Tibial artery (tissue), 4 donors: ENCODE measurements around the gene KIF24.
"Not testable (repeated sequence)": the region's sequence is repeated elsewhere in the genome, so short reads cannot be mapped to it uniquely, and the experiment has no call there.

Experiments used
- DNase-seq, 2 donors: peaks; one replicate each; pipeline ENCODE4 v3.0.0-alpha.2; 2019
- H3K27ac ChIP-seq, 2 donors: fragments of 200-600 bp; sonication (generic) in 1 of 2; 1 replicate in 1 of 2; 2 replicates in 1 of 2; pipeline ENCODE4 v1.5.1; 2018 to 2019; ENCODE audit warnings: mild to moderate bottlenecking in 1 of 2
- H3K27me3 ChIP-seq, 2 donors: fragments of 200-600 bp; sonication (generic) in 1 of 2; one replicate each; pipeline versions ENCODE4 v1.5.1 to v1.6.0; 2016 to 2019
- H3K36me3 ChIP-seq, 3 donors: fragments of 200-600 bp; sonication (generic) in 2 of 3; one replicate each; pipeline ENCODE4 v1.5.1; 2016 to 2019; ENCODE audit warnings: mild to moderate bottlenecking in 2 of 3
- H3K4me1 ChIP-seq, 4 donors: fragments of 200-600 bp; sonication (generic) in 2 of 4; 1 replicate in 3 of 4; 2 replicates in 1 of 4; pipeline ENCODE4 v1.5.1; 2016 to 2019
- H3K4me3 ChIP-seq, 2 donors: fragments of 200-600 bp; sonication (generic) in 1 of 2; 1 replicate in 1 of 2; 2 replicates in 1 of 2; pipeline ENCODE4 v1.5.1; 2018 to 2019; ENCODE audit warnings: mild to moderate bottlenecking in 2 of 2
- H3K9me3 ChIP-seq, 3 donors: fragments of 200-600 bp; sonication (generic) in 1 of 3; one replicate each; pipeline ENCODE4 v1.5.1; 2016 to 2019
- intact Hi-C: fragments of 100-400 bp; cut with DNase I; formaldehyde crosslinking; loops from one replicate; pipeline ENCODE4 v1.15.0; 2023; ENCODE audit warnings: low total_unique reads
- TF ChIP-seq, protein P1 (sequence below), 2 experiments: fragments of 200-600 bp in 1 of 2; fragments of 450-650 bp in 1 of 2; IDR thresholded peaks; one replicate each; pipeline ENCODE4 v1.5.1; 2017 to 2019; ENCODE audit warnings: antibody characterized with exemption in 2 of 2, mild to moderate bottlenecking in 1 of 2, moderate library complexity in 1 of 2

Gene KIF24

DNA sequence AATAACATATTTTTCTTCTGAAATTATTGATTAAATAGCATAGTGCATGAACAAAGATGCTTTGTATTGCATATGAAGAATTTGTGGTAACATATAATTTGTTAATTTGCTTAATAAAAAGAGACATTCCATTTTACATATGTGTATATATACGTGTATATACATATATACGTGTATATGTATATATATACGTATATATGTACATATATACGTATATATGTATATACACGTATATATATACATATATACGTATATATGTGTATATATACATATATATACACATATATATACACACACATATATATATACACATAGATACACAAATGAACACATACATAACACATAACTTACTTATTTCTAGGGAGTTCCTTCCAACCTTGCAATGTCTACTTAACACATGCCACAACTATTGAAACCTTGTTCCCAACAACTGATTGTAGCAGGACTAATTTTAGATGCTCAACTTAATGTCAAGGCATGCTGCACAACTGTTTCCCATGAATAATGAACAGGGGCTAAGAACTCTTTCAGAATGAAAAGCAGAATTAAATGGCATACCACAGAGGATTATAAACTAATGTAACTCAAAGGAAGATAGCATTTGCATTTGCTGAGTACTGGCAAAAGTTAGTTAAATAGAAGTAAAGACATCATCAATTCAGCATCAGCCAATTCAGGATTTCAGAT lies 17.4 kb downstream of the KIF24 start:
- H3K4me3 ChIP-seq: no peak overlapping the region
- no peaks in the 10 kb centered on the region for H3K9me3 ChIP-seq
- no peaks in the 10 kb centered on the region for H3K4me1 ChIP-seq
- intact Hi-C loops: no loop called here
- TF ChIP-seq, protein P1, sequence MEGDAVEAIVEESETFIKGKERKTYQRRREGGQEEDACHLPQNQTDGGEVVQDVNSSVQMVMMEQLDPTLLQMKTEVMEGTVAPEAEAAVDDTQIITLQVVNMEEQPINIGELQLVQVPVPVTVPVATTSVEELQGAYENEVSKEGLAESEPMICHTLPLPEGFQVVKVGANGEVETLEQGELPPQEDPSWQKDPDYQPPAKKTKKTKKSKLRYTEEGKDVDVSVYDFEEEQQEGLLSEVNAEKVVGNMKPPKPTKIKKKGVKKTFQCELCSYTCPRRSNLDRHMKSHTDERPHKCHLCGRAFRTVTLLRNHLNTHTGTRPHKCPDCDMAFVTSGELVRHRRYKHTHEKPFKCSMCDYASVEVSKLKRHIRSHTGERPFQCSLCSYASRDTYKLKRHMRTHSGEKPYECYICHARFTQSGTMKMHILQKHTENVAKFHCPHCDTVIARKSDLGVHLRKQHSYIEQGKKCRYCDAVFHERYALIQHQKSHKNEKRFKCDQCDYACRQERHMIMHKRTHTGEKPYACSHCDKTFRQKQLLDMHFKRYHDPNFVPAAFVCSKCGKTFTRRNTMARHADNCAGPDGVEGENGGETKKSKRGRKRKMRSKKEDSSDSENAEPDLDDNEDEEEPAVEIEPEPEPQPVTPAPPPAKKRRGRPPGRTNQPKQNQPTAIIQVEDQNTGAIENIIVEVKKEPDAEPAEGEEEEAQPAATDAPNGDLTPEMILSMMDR (IDR thresholded peaks at IDR 0.05): no peak
- no peaks in the 10 kb centered on the region for H3K27me3 ChIP-seq
- H3K36me3 ChIP-seq: no peaks in the 10 kb centered on the region
- DNase-seq: no peak
- H3K27ac ChIP-seq: no peak overlapping the region

DNA sequence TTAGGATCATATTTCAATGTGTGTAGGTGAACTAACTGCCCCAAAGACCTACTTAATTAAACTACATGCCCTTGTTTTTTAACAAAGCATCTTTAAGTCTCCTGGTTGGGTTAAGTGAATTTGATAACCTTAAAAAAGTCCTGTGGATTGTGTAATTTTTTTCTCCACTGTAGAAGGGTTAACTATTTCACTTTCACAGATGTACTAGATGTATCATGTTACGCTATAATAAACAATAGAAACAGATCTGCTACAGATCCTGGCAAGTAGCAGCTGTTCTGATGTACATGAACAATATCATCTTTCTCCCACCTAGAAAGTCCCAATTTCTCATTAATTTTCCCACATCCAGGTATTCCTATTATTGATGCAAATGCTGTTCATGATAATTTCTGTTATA lies 18.9 kb downstream of the KIF24 start:
- intact Hi-C loops: no loop called here
- Histone ChIP-seq H3K27me3 (no peaks in the 10 kb centered on the region), H3K9me3 (no peaks in the 10 kb centered on the region), H3K36me3 (no peaks in the 10 kb centered on the region), H3K27ac (no peak overlapping the region), H3K4me3 (no peak overlapping the region), H3K4me1 (no peaks in the 10 kb centered on the region)
- TF ChIP-seq, protein P1 (IDR thresholded peaks at IDR 0.05): no peak
- DNase-seq: no peak

DNA sequence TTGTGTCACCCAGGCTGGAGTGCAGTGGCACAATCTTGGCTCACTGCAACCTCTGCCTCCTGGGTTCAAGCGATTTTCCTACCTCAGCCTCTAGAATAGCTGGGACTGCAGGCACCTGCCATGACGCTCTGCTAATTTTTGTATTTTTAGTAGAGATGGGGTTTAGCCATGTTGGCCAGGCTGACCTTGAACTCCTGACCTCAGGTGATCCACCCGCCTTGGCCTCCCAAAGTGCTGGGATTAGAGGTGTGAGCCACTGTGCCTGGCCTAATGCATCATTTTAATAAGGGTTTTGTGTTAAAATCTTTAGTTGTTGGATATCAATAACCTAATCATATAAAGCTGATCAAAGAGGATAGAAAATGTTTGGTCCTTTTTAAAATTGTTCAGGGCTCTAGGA lies 20.8 kb downstream of the KIF24 start:
- H3K4me1 ChIP-seq, H3K4me3 ChIP-seq, H3K27ac ChIP-seq, intact Hi-C loops, DNase-seq, H3K27me3 ChIP-seq, H3K9me3 ChIP-seq, H3K36me3 ChIP-seq: not testable (repeated sequence)

DNA sequence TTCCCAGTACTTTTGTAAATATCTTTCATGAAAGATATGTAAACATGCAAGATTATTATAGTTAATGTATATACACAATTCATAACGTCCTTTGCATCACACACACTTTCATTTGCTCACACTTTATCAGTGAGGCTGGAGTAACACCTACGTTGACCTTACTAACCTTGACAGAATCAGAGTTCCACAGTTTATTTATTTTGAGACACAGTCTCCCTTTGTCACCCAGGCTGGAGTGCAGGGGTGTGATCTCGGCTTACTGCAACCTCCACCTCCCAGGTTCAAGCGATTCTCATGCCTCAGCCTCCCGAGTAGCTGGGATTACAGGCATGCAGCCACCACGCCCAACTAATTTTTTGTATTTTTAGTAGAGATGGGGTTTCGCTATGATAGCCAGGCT lies 28.0 kb downstream of the KIF24 start:
- H3K27me3 ChIP-seq, H3K36me3 ChIP-seq, H3K4me3 ChIP-seq, H3K4me1 ChIP-seq, H3K27ac ChIP-seq, H3K9me3 ChIP-seq, intact Hi-C loops, DNase-seq: not testable (repeated sequence)

DNA sequence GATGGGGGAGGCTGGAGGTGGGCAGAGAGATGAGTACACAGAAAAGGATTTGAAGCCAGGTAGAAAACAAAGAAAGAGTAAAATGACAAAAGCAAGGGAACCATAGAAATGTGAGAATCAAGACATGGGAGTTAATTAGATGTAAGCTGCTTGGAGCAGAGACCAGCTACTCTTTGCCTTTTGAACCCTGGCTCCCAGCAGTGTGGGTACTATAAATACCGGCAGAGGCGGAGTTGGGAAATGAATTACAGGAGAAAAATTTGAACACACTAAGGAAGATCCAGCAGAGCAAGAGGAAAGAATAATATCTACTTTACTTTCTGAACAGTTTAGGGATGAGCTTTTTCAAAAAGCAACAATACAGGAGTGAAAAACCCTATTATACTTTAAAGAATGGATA lies 36.5 kb downstream of the KIF24 start:
- H3K27ac ChIP-seq: no peak overlapping the region
- H3K4me1 ChIP-seq: no peaks in the 10 kb centered on the region
- no peak overlapping the region for H3K4me3 ChIP-seq
- DNase-seq: no peak
- no peaks in the 10 kb centered on the region for H3K9me3 ChIP-seq
- intact Hi-C loops: no loop called here
- TF ChIP-seq, protein P1 (IDR thresholded peaks at IDR 0.05): no peak
- H3K36me3 ChIP-seq: no peaks in the 10 kb centered on the region
- H3K27me3 ChIP-seq: no peaks in the 10 kb centered on the region

DNA sequence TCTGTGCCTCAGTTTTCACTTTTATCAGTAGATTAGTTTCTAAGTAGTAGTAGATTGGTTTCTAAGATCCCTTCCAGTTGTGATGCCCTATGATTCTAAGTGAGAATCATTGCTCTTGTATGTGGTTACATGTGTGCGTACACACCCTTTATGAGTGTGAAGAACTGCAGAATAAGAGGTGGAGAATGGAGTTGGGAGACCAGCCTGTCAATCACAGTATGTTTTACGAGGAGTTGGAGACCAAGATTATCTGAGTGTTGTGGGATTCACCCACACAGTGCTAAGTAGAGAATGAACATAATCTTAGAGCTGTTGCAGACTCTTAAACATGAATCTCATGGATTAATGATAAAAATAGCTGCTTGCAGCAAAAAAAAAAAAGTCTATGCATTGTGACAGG lies 37.6 kb downstream of the KIF24 start:
- no peak overlapping the region for H3K27ac ChIP-seq
- H3K9me3 ChIP-seq: no peaks in the 10 kb centered on the region
- H3K27me3 ChIP-seq: no peaks in the 10 kb centered on the region
- no peaks in the 10 kb centered on the region for H3K36me3 ChIP-seq
- H3K4me1 ChIP-seq: no peaks in the 10 kb centered on the region
- intact Hi-C loops: no loop called here
- TF ChIP-seq, protein P1 (IDR thresholded peaks at IDR 0.05): no peak
- DNase-seq: no peak
- no peak overlapping the region for H3K4me3 ChIP-seq

DNA sequence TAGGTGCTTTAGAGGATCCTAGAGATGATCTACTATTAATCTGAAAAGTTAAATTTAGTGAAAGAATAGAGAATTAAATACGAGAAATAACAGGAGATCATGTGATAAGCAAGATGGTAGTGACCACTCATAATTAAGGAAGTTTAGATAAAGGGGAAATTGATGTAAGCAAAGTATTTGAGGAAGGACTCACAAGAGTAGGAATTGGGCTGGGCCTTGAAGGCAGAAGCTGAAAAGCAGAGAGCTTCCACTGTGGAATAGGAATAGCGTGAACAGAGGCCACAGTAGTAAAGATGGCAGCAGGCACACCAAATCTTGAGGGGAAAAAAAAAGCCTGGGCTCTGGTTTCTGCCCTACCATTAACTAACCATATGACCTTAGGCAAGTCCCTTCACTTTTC lies 38.0 kb downstream of the KIF24 start:
- TF ChIP-seq, protein P1 (IDR thresholded peaks at IDR 0.05): no peak
- intact Hi-C loops: no loop called here
- Histone ChIP-seq H3K27ac (no peak overlapping the region), H3K4me3 (no peak overlapping the region), H3K4me1 (no peaks in the 10 kb centered on the region), H3K9me3 (no peaks in the 10 kb centered on the region), H3K27me3 (no peaks in the 10 kb centered on the region), H3K36me3 (no peaks in the 10 kb centered on the region)
- no peak for DNase-seq
